H1 (cell line): ENCODE measurements around the gene MEF2A. TPM values are rescaled to one million over a fixed set of nuclear protein-coding genes. Genes with fewer than 3 reads are reported as not detected.
"Not testable (repeated sequence)": the region's sequence is repeated elsewhere in the genome, so short reads cannot be mapped to it uniquely, and the experiment has no call there.

Experiments used
- CTCF ChIA-PET: fragments of 300-600 bp; sonication (Branson Sonifier 250); formaldehyde crosslinking; loops from one replicate; lab custom pipeline; 2021; ENCODE audit not compliant: partially characterized antibody; lab: Charles Lee
- POLR2A ChIA-PET: fragments of 300-600 bp; sonication (Branson Sonifier 250); formaldehyde crosslinking; loops from one replicate; lab custom pipeline; 2021; ENCODE audit warnings: inconsistent platforms; ENCODE audit not compliant: partially characterized antibody; lab: Charles Lee
- DNase-seq, 2 experiments: peaks; one replicate each; pipeline versions ENCODE4 v3.0.0 to v3.0.0-alpha.2; 2010 to 2022; ENCODE audit warnings: low spot score in 2 of 2, low read depth in 1 of 2, mixed read lengths in 1 of 2
- FAIRE-seq: peaks from 2 replicates; lab custom pipeline; 2011; peaks lifted over from hg19 to GRCh38; lab: Jason Lieb, UNC
- H2AFZ ChIP-seq: 2 replicates; pipeline ENCODE4 v1.8.1; 2012; ENCODE audit warnings: low read length, inconsistent platforms
- H2AK5ac ChIP-seq: 2 replicates; pipeline ENCODE4 v1.6.1; 2013; ENCODE audit warnings: low read depth, low read length
- H2BK120ac ChIP-seq: replicated peaks from 2 replicates; pipeline ENCODE3; 2013; ENCODE audit warnings: low read depth, low read length, inconsistent platforms
- H2BK12ac ChIP-seq: 2 replicates; pipeline ENCODE4 v1.6.1; 2013; ENCODE audit warnings: low read depth, low read length
- H2BK15ac ChIP-seq: 2 replicates; pipeline ENCODE4 v1.6.1; 2013; ENCODE audit warnings: low read length
- H2BK20ac ChIP-seq: 2 replicates; pipeline ENCODE4 v1.6.1; 2013; ENCODE audit warnings: low read length
- H2BK5ac ChIP-seq: 2 replicates; pipeline ENCODE4 v1.6.1; 2013; ENCODE audit warnings: low read depth, low read length
- H3K14ac ChIP-seq: 2 replicates; pipeline ENCODE4 v1.6.1; 2013; ENCODE audit warnings: inconsistent platforms; ENCODE audit not compliant: insufficient read length
- H3K18ac ChIP-seq: 2 replicates; pipeline ENCODE4 v1.6.1; 2013; ENCODE audit warnings: low read length; ENCODE audit errors: extremely low read depth
- H3K23ac ChIP-seq: 2 replicates; pipeline ENCODE4 v1.6.1; 2013; ENCODE audit warnings: inconsistent platforms; ENCODE audit not compliant: insufficient read length
- H3K23me2 ChIP-seq: 2 replicates; pipeline ENCODE4 v1.6.1; 2013; ENCODE audit warnings: low read depth, low read length
- H3K27ac ChIP-seq: 2 replicates; pipeline ENCODE4 v1.6.1; 2011; ENCODE audit warnings: low read depth, low read length, inconsistent platforms
- H3K27me3 ChIP-seq, 4 experiments: replicated peaks in 1 of 4; 1 replicate in 1 of 4; 2 replicates in 3 of 4; pipeline versions ENCODE4 v1.6.1 to v1.8.1; 2011 to 2013; ENCODE audit warnings: low read length in 3 of 4, mild to moderate bottlenecking in 3 of 4, inconsistent platforms in 2 of 4, mixed read lengths in 2 of 4, moderate library complexity in 1 of 4; ENCODE audit not compliant: control insufficient read depth in 3 of 4, insufficient read depth in 3 of 4; ENCODE audit errors: extremely low read depth in 1 of 4
- H3K36me3 ChIP-seq, 4 experiments: 2 replicates each; pipeline versions ENCODE4 v1.6.1 to v1.8.1; 2011 to 2013; ENCODE audit warnings: mild to moderate bottlenecking in 4 of 4, low read length in 3 of 4, moderate library complexity in 2 of 4, control low read depth in 1 of 4, inconsistent platforms in 1 of 4; ENCODE audit not compliant: insufficient read depth in 4 of 4, control insufficient read depth in 2 of 4
- H3K4ac ChIP-seq: replicated peaks from 2 replicates; pipeline ENCODE3; 2013; ENCODE audit warnings: low read length, low read depth, mixed read lengths, inconsistent platforms; ENCODE audit not compliant: insufficient read length
- H3K4me1 ChIP-seq, 4 experiments: replicated peaks in 1 of 4; 1 replicate in 1 of 4; 2 replicates in 3 of 4; pipeline versions ENCODE4 v1.6.1 to v1.8.1; 2011 to 2013; ENCODE audit warnings: low read length in 3 of 4, inconsistent platforms in 2 of 4, mixed read lengths in 1 of 4; ENCODE audit not compliant: insufficient read depth in 4 of 4, control insufficient read depth in 3 of 4
- H3K4me2 ChIP-seq, 2 experiments: 2 replicates each; pipeline versions ENCODE4 v1.6.1 to v1.8.1; 2011 to 2013; ENCODE audit warnings: low read depth in 2 of 2, low read length in 2 of 2, control low read depth in 1 of 2, inconsistent platforms in 1 of 2, mild to moderate bottlenecking in 1 of 2; ENCODE audit not compliant: insufficient read depth in 1 of 2
- H3K4me3 ChIP-seq, 4 experiments: fragments of 200-600, 300-600 bp in 1 of 4; sonication (generic), shearing (Covaris generic), sonication (Bioruptor Twin) in 1 of 4; 2 replicates each; pipeline versions ENCODE4 v1.5.1 to v1.8.1; 2011 to 2016; ENCODE audit warnings: low read length in 4 of 4, low read depth in 3 of 4, control low read depth in 2 of 4, inconsistent platforms in 2 of 4, mild to moderate bottlenecking in 2 of 4, mixed read lengths in 1 of 4, moderate library complexity in 1 of 4; ENCODE audit not compliant: insufficient read depth in 2 of 4; ENCODE audit errors: extremely low read depth in 1 of 4
- H3K56ac ChIP-seq: replicated peaks from 2 replicates; pipeline ENCODE3; 2013; ENCODE audit warnings: low read depth, mild to moderate bottlenecking, mixed read lengths, low read length, inconsistent platforms; ENCODE audit not compliant: insufficient read length
- H3K79me1 ChIP-seq: 2 replicates; pipeline ENCODE4 v1.6.1; 2013; ENCODE audit warnings: low read depth, low read length, control low read depth
- H3K79me2 ChIP-seq, 2 experiments: 2 replicates each; pipeline versions ENCODE4 v1.6.1 to v1.8.1; 2012 to 2013; ENCODE audit warnings: low read length in 2 of 2, mild to moderate bottlenecking in 2 of 2, inconsistent platforms in 1 of 2; ENCODE audit not compliant: insufficient read depth in 2 of 2, control insufficient read depth in 1 of 2
- H3K9ac ChIP-seq, 4 experiments: replicated peaks in 1 of 4; 1 replicate in 1 of 4; 2 replicates in 3 of 4; pipeline versions ENCODE4 v1.6.1 to v1.8.1; 2011 to 2013; ENCODE audit warnings: low read depth in 3 of 4, low read length in 3 of 4, control low read depth in 2 of 4, mild to moderate bottlenecking in 2 of 4, moderate library complexity in 2 of 4, inconsistent platforms in 1 of 4; ENCODE audit errors: extremely low read depth in 1 of 4
- H3K9me3 ChIP-seq, 2 experiments: 2 replicates each; pipeline versions ENCODE4 v1.6.1 to v1.8.1; 2012 to 2013; ENCODE audit warnings: mild to moderate bottlenecking in 2 of 2, moderate library complexity in 2 of 2, control low read depth in 1 of 2, inconsistent platforms in 1 of 2, low read depth in 1 of 2, low read length in 1 of 2, mixed read lengths in 1 of 2; ENCODE audit not compliant: insufficient read depth in 2 of 2
- H4K20me1 ChIP-seq, 2 experiments: replicated peaks in 1 of 2; 2 replicates each; pipeline versions ENCODE3 to v1.8.1; 2011 to 2013; ENCODE audit warnings: inconsistent platforms in 2 of 2, low read length in 2 of 2, mild to moderate bottlenecking in 1 of 2; ENCODE audit not compliant: insufficient read depth in 2 of 2, control insufficient read depth in 1 of 2
- H4K5ac ChIP-seq: 2 replicates; pipeline ENCODE4 v1.6.1; 2013; ENCODE audit warnings: low read length, low read depth, mixed read lengths, inconsistent platforms; ENCODE audit not compliant: insufficient read length
- H4K8ac ChIP-seq: 2 replicates; pipeline ENCODE4 v1.8.0; 2013; ENCODE audit warnings: mild to moderate bottlenecking, moderate library complexity, low read length, inconsistent platforms; ENCODE audit not compliant: insufficient read depth; ENCODE audit errors: extremely low read depth
- H4K91ac ChIP-seq: replicated peaks from 2 replicates; pipeline ENCODE3; 2013; ENCODE audit warnings: low read length, mixed read lengths, inconsistent platforms; ENCODE audit not compliant: insufficient read length
- WGBS, 2 experiments: shearing (Covaris generic) in 1 of 2; methylation state at CpG; one replicate each; pipeline versions ENCODE4 v1.1.6 to v1.1.7; 2013 to 2015; ENCODE audit warnings: low lambda C conversion rate in 2 of 2, mixed read lengths in 2 of 2, inconsistent platforms in 1 of 2, low coverage in 1 of 2, missing lambda C conversion rate in 1 of 2; ENCODE audit not compliant: insufficient replicate concordance in 2 of 2, insufficient coverage in 1 of 2, insufficient read length in 1 of 2; ENCODE audit errors: extremely low coverage in 1 of 2, missing lambda C conversion rate in 1 of 2; 5-methylcytosine and 5-hydroxymethylcytosine counted together
- polyA plus RNA-seq, 7 experiments: library from polyadenylated mRNA; depleted of rRNA in 3 of 7; stranded (reverse) in 5 of 7; unstranded in 2 of 7; fragments of >200 nt in 5 of 7; fragments of 200-250 nt in 2 of 7; gene quantifications; 1 replicate in 5 of 7; 2 replicates in 1 of 7; 4 replicates in 1 of 7; pipeline versions ENCODE4 v1.2.1 to v1.2.3, GENCODE V29; 2011 to 2013; ENCODE audit warnings: missing spikeins in 2 of 7, mixed read lengths in 2 of 7
- total RNA-seq: library from RNA; stranded (reverse); fragmentation: NEBNext Ultra II Directional; extraction: Animal tissue kit (Norgen Biotek cat#: 25700); gene quantifications from 2 replicates; pipeline ENCODE4 v1.2.1, GENCODE V29; 2021

The MEF2A gene
- total and polyA plus RNA-seq, 2 of the 8 experiments (the other 6 are each of a cell fraction or from before 2014, with no cell fraction given): 15.6 to 22.5 TPM

DNA sequence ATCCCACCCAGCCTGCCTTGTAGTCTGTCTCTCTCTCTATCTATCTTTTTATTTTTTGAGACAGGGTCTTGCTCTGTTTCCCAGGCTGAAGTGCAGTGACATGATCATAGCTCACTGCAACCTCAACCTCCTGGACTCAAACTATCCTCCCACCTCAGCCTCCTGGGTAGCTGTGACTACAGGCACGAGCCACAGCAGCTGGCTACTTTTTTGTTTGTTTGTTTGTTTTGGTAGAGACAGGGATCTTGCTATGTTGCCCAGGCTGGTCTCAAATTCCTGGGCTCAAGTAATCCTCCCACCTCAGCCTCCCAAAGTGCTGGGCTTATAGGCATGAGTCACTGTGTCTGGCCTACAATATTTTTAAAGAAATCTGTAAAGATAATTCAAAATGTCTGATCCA is 46.4 kb upstream of the MEF2A start:
- H3K9me3 ChIP-seq, H4K5ac ChIP-seq, H3K4me2 ChIP-seq, H2BK120ac ChIP-seq, H2AFZ ChIP-seq, H2AK5ac ChIP-seq, H2BK20ac ChIP-seq, H2BK5ac ChIP-seq, H3K27ac ChIP-seq, CTCF ChIA-PET, H3K36me3 ChIP-seq, H4K91ac ChIP-seq, H3K9ac ChIP-seq, H3K14ac ChIP-seq, H3K18ac ChIP-seq, H4K8ac ChIP-seq, H2BK12ac ChIP-seq, H3K4me3 ChIP-seq, H3K4ac ChIP-seq, H3K79me1 ChIP-seq, H3K23ac ChIP-seq, DNase-seq, FAIRE-seq, H3K79me2 ChIP-seq, POLR2A ChIA-PET, H3K23me2 ChIP-seq, H3K4me1 ChIP-seq, H2BK15ac ChIP-seq, H3K27me3 ChIP-seq, H4K20me1 ChIP-seq, H3K56ac ChIP-seq: not testable (repeated sequence)
- 100% methylated on average over 1 of the region's 1 CpG; no CpG with 5 or more reads in 1 of the 2 experiments for WGBS, 2 experiments
